LHCN-M2 (cell line): Measurements from ENCODE around the gene CSMD2. TPM values are rescaled to one million over a fixed set of nuclear protein-coding genes. Genes with fewer than 3 reads are reported as not detected.

Source experiments
- DNase-seq: peaks from one replicate; pipeline ENCODE4 v3.0.0-alpha.2; 2012; ENCODE audit warnings: low read depth
- total RNA-seq: library from RNA; depleted of rRNA; stranded (reverse); fragments of >200 nt; gene quantifications from 2 replicates; pipeline ENCODE4 v1.2.3, GENCODE V29; 2014

The CSMD2 gene
- total RNA-seq, 1 experiment from 2014 or later = not detected

GRCh38 chr1:33719771-33720670, 445.0 kb downstream of the CSMD2 start:
- DNase-seq = no peak

- DNase-seq = no peak
Measured at GRCh38 chr1:33719326-33719725, 445.7 kb downstream of the CSMD2 start.

GRCh38 chr1:33718186-33718585, 446.8 kb downstream of the CSMD2 start:
- DNase-seq = no peak

- DNase-seq = no peak
Measured at GRCh38 chr1:33716976-33717688, 447.9 kb downstream of the CSMD2 start.

- DNase-seq = no peak
Measured at GRCh38 chr1:33715195-33715811, 449.7 kb downstream of the CSMD2 start.

GRCh38 chr1:33714421-33714820, 450.6 kb downstream of the CSMD2 start:
- no peak for DNase-seq

GRCh38 chr1:33713058-33713877, 451.8 kb downstream of the CSMD2 start:
- no peak for DNase-seq

GRCh38 chr1:33712186-33712585, 452.8 kb downstream of the CSMD2 start:
- no peak for DNase-seq

GRCh38 chr1:33711511-33711910, 453.5 kb downstream of the CSMD2 start:
- DNase-seq = no peak

GRCh38 chr1:33710967-33711366, 454.1 kb downstream of the CSMD2 start:
- no peak for DNase-seq

GRCh38 chr1:33709783-33710718, 455.0 kb downstream of the CSMD2 start:
- DNase-seq = no peak

- no peak for DNase-seq
Measured at GRCh38 chr1:33709174-33709782, 455.8 kb downstream of the CSMD2 start.

GRCh38 chr1:33706634-33707255, 458.3 kb downstream of the CSMD2 start:
- DNase-seq = no peak

- no peak for DNase-seq
Measured at GRCh38 chr1:33703464-33703863, 461.6 kb downstream of the CSMD2 start.

GRCh38 chr1:33698361-33699035, 466.5 kb downstream of the CSMD2 start:
- DNase-seq = no peak

GRCh38 chr1:33697816-33698215, 467.2 kb downstream of the CSMD2 start:
- no peak for DNase-seq

GRCh38 chr1:33696962-33697361, 468.1 kb downstream of the CSMD2 start:
- no peak for DNase-seq

- no peak for DNase-seq
Measured at GRCh38 chr1:33696311-33696710, 468.7 kb downstream of the CSMD2 start.
